Stimulated activated CD4-positive, alpha-beta T cell treated with anti-CD3 and anti-CD28 coated beads, Interleukin-2, amount 100 ng/mL, for 24 hours (primary cell): ENCODE results near the gene SLC26A6.

Source experiments
- DNase-seq, 2 donors: peaks; one replicate each; pipeline ENCODE4 v3.0.0-alpha.2; 2020

Gene SLC26A6

DNA sequence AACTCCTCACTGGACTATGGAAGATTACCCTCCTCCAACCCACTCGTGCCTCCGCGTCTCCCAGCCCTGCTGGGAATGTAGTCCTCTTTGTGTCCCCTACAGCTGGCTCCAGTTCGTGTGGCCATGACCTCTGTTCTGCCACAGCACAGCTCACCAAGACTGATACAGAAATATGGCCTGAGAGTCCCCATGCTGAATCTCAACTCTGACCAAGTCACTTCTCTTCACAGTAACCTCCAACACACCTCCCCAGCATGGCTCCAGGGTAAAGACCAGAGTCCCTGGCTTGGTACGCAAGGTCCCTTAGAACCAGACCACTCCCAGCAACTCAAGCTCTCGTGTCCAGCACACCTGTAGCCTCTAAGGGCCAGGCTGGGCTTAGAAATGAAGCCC lies 37.9 kb downstream of the SLC26A6 start:
- DNase-seq: no peak

GRCh38 chr3:48596676-48597407 lies 38.4 kb downstream of the SLC26A6 start:
- no peak for DNase-seq

DNA sequence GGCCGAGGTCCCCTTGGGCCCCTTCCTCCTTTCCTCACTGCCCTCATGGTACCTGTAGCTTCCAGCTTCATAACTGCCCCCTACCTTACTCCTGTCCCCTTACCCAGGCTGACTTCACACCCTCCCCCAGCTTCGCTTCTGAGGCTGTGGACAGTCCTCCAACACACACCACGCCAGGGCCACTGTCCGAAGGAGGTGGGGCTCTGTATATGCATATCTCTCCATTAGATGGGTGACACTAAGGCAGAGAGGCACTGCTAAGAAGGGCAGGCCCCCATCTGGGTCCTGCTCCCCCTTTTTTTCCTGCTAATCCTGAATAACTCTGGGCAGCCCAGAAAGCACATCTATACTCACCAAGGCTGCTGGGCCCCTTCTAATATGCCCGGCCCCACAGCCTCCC lies 39.1 kb downstream of the SLC26A6 start:
- DNase-seq: no peak

GRCh38 chr3:48595526-48596121 lies 39.6 kb downstream of the SLC26A6 start:
- DNase-seq: no peak

- no peak for DNase-seq
Observed at GRCh38 chr3:48595075-48595525, 40.2 kb downstream of the SLC26A6 start, which contains the start of gene COL7A1. COL7A1 (minus strand) TSS chr3:48595329; CDS start chr3:48595159, 170 bp downstream.

GRCh38 chr3:48594417-48595049 lies 40.7 kb downstream of the SLC26A6 start:
- no peak for DNase-seq

GRCh38 chr3:48593337-48593736 lies 41.9 kb downstream of the SLC26A6 start:
- DNase-seq: no peak

DNA sequence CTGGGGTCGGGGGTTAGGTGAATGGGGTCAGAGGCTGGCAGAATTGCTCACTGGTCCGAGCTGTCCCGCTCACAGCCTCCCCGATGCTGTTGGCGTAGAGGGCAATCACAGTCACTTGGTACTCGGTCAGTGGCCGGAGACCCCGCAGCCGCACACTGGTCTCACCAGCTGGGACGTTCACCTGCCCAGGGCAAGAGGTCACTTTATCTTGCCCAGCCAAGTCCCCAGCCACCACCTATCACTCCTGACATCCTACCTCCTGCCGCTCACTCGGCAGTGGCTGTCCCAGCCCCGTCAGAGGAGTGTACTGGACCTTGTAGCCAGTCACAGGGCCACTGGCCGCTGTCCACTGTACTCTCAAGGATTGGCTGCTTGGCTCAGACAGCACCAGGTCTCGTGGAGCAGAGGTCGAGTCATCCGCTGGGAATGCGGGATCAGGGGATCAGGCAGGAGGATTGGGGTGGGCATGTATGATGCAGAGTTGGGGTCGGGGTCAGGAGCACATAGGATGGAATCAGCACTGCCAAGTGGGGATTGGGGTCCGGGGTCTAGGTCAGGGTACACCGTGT lies 42.7 kb downstream of the SLC26A6 start:
- DNase-seq: no peak

DNA sequence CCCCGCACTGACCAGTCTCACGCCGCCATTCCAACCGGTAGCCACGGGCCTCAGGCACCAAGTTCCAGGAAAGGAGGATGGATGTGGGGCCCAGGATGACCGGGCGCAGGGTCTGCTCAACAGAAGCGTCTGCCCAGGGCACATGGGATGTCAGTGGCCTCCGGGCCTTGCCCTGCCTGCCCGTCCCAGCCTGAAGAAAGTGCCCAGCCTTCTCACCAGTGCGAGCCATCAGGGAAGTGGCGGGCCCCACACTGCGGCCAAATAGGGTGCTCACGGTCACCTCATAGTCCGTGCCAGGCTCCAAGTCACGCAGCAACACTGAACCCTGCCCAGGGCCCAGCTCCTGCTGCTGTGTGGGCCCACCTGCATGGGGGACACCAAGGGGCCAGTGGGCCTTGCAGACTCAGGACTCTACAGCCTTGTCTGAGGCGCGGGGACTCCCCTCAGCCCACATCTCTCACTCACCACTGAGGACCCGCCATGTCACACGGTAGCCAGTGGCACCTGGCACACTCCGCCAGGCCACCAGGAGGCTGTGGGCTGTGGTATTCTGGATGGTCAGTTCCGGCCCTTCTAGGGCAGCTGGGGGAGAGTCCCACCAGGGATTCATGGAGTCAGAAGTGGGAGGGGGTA lies 43.3 kb downstream of the SLC26A6 start:
- DNase-seq: no peak

- no peak for DNase-seq
Observed at GRCh38 chr3:48591436-48591835, 43.8 kb downstream of the SLC26A6 start.

- no peak for DNase-seq
Observed at GRCh38 chr3:48588230-48588629, 47.0 kb downstream of the SLC26A6 start.

DNA sequence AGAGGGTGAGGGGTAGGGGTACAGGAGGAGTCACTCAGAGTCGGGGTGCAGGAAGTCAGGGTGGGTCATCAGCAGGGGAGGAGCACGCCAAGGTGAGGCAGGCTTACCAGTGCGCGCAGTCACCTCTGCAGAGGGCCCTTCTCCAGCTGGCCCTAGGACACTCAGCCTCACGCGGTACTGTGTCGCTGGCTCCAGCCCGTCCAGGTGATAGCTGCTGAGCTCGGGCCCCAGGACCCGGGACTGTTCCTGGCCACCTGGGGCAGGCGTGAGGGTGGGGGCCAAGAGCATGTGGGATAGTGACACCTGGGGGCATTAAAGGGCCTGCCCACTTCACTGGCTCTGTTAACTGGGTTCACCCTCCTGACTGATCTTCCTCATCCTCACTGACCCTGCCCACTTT lies 47.6 kb downstream of the SLC26A6 start:
- no peak for DNase-seq

GRCh38 chr3:48585411-48585810 lies 49.9 kb downstream of the SLC26A6 start:
- DNase-seq: no peak

- DNase-seq: no peak
Observed at GRCh38 chr3:48584836-48585235, 50.4 kb downstream of the SLC26A6 start.

GRCh38 chr3:48581621-48582481 lies 53.4 kb downstream of the SLC26A6 start:
- no peak for DNase-seq

DNA sequence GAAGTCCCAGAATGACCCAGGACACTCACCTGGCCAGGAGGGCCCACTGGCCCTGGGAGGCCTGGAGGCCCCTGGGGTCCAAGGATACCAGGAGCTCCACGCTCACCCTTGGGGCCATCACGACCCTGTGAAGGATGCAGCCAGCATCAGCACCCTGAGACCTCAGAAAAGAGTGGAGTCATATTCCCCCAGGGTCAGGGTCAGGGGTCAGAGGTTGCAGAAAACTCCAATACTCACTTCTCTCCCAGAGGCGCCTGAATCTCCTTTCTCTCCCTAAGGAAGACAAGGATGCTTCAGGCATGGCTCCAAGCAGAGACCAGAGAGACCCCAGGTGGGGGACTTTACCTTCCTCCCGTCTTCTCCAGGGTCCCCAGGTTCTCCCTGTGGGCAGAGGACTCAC lies 58.6 kb downstream of the SLC26A6 start:
- DNase-seq: no peak
